ENCODE measurements around the gene ABHD2.

The ABHD2 gene

GRCh38 chr15:89099968-89100367, 11.7 kb downstream of the ABHD2 start:
- no peak overlapping the region for H3K4me3 ChIP-seq (ENCODE audit: low read depth, low read length)
- TF ChIP-seq CTCF (IDR thresholded peaks at IDR 0.05; ENCODE audit: borderline replicate concordance, insufficient read depth, low read depth, low read length): no peak

GRCh38 chr15:89101302-89102193, 13.3 kb downstream of the ABHD2 start:
- no peak overlapping the region for H3K4me3 ChIP-seq (ENCODE audit: low read depth, low read length)
- no peak for TF ChIP-seq CTCF (IDR thresholded peaks at IDR 0.05; ENCODE audit: borderline replicate concordance, insufficient read depth, low read depth, low read length)

GRCh38 chr15:89103481-89104171, 15.4 kb downstream of the ABHD2 start:
- no peak overlapping the region for H3K4me3 ChIP-seq (ENCODE audit: low read depth, low read length)
- TF ChIP-seq CTCF (IDR thresholded peaks at IDR 0.05; ENCODE audit: borderline replicate concordance, insufficient read depth, low read depth, low read length): no peak

GRCh38 chr15:89104172-89104564, 15.9 kb downstream of the ABHD2 start:
- no peak for TF ChIP-seq CTCF (IDR thresholded peaks at IDR 0.05; ENCODE audit: borderline replicate concordance, insufficient read depth, low read depth, low read length)
- H3K4me3 ChIP-seq (ENCODE audit: low read depth, low read length): no peak overlapping the region

GRCh38 chr15:89105147-89105546, 16.9 kb downstream of the ABHD2 start:
- no peak overlapping the region for H3K4me3 ChIP-seq (ENCODE audit: low read depth, low read length)
- no peak for TF ChIP-seq CTCF (IDR thresholded peaks at IDR 0.05; ENCODE audit: borderline replicate concordance, insufficient read depth, low read depth, low read length)

- H3K4me3 ChIP-seq (ENCODE audit: low read depth, low read length): no peak overlapping the region
- TF ChIP-seq CTCF (IDR thresholded peaks at IDR 0.05; ENCODE audit: borderline replicate concordance, insufficient read depth, low read depth, low read length): no peak
Observed at GRCh38 chr15:89106200-89106599, 17.9 kb downstream of the ABHD2 start.

Data from GM12875 (cell line).